Cerebellar nuclear complex (tissue), 1 donor: ENCODE data around the gene PSPH.
A peak's percentile ranks its signal among the peaks of the same experiment; 100 is the strongest.

Experiments
- DNase-seq, 2 experiments: peaks; one replicate each; lab custom pipeline; 2025; lab: John Stamatoyannopoulos, UW

Gene PSPH

GRCh38 chr7:55996856-55997500 is 54.3 kb downstream of the PSPH start:
- no peak for DNase-seq

DNA sequence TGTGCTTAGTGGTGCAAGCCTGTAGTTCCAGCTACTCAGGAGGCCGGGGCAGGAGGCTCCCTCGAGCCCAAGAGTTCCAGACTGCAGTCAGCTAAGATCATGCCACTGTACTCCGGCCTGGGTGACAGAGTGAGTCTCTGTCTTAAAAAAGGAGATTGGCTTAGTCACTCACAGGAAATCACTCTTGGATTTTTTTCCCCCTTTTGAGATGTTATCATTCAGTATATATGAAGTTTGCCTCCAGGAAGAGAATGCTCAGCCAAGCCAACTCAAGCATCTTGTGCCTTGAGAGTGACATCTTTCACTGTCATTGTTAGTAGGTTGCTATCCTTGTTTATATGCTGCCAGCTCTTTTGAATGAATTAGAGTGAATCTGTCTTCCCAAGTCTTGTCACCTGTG is 58.9 kb downstream of the PSPH start:
- no peak for DNase-seq

GRCh38 chr7:55983537-55983936 is 67.7 kb downstream of the PSPH start:
- no peak for DNase-seq

DNA sequence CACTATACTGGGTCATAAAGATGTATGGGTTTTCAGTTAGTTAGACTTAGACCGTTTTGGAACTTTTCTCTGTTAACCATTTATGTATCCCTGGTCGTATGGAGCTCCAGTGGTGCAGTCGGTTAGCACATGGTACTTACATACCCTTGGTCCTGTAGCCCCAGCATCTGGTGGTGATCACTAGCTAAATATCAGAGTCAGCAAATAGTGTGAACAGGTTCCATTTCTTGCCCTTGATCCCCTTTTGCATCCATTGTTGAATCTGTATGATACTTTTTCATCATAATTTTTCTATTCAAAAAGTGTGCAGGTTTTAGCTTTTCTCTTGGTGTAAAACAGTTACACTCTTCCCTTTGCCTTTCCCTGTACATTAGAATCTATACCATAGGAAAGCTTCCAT is 71.0 kb downstream of the PSPH start:
- DNase-seq, result no peak

DNA sequence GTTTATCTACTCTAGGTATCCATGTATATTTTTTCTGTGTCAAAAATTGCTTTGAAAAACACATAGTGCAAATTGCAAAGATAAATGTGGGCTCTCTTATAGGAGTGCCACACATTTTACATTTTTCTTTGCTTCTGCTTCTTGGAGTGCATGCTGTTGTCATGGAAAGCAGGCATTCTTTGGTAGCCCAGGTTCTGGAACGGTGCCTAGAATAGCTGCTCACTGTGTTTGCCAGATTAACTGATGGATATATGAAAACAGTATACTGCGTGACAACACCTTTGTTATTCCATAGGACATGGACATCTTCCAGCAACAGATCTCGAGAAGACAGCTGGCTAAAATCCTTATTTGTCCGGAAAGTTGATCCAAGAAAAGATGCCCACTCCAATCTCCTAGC is 73.4 kb downstream of the PSPH start:
- DNase-seq, result no peak

DNA sequence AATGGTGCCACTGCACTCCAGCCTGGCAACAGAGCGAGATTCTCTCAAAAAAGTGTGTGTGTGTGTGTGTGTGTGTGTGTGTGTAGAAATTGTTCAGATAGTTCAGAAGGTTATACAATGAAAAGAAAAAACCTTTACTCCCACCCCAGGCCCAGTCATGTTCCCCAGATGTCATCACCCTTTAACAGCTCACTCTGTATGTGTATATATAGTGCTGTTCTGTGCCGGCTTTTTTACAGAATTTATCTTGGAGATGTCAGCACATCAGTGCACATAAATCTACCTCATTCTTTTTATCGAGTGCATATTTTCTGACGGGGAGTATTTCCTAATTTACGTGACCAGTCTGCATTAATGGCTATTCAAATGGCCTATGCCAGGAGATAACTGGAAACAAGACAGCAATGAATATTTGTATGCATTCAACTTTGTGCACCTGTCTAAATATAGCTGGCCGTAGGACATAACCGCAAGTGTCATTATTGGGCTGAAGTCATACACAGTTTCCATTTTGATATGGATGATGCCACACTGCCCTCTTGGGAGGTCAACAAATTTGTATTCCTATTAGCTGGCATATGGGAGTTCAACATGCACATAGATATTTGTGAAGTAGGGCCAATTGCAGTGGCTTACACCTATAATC is 75.1 kb downstream of the PSPH start:
- DNase-seq, result no peak

- no peak for DNase-seq
These were observed 77.4 kb downstream of the PSPH start for GRCh38 chr7:55973747-55974250.

GRCh38 chr7:55970978-55971377 is 80.3 kb downstream of the PSPH start:
- DNase-seq, result no peak

- no peak for DNase-seq
These were observed 80.7 kb downstream of the PSPH start for GRCh38 chr7:55970561-55970960.

DNA sequence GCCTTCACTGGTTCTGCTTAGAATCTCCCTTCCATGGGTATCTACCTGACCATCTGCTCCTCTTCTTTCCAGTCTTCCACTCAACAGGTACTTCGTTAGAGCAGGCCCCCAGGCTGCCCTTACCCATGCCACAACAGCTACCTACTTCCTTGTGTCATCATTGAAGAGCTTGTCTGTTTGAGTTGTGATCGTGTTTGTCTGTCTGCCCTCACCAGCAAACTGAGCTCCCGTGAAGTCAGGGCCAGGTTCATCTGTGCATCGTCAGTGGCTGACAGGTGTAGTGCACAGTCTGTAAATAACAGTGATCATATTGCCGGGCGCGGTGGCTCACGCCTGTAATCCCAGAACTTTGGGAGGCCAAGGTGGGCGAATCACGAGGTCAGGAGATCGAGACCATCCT is 81.9 kb downstream of the PSPH start:
- no peak for DNase-seq

- no peak for DNase-seq
These were observed 84.4 kb downstream of the PSPH start for GRCh38 chr7:55966851-55967250.

- no peak for DNase-seq
These were observed 85.3 kb downstream of the PSPH start for GRCh38 chr7:55965805-55966421.

- DNase-seq, result no peak
These were observed 86.2 kb downstream of the PSPH start for GRCh38 chr7:55965100-55965470.

GRCh38 chr7:55964261-55965099 is 86.8 kb downstream of the PSPH start, which contains the start of gene NIPSNAP2:
Gene NIPSNAP2 (plus strand): TSS chr7:55964585. CDS start chr7:55964610, 25 bp downstream.
- DNase-seq, result peak in 1 of 2 experiments; percentile 9

GRCh38 chr7:55963584-55964168 is 87.6 kb downstream of the PSPH start:
- DNase-seq, result no peak

DNA sequence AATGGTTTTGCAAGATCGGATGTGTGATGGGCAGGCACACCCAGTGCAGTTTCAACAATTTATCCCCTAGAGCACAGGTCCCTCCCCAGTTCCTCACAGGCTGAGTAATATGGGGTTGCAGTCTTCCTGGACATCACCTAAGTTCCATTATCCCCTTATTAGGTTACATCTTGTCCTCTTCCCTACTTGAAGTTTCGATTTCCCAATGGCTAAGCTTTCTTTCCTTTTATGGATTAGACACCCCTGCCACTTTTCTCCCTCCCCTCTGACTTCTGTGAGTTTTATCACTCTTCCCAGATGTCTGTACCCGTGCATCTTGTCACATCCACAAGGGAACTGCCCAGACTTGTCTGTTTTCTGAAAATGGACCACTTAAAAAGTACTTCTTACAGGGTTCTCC is 89.2 kb downstream of the PSPH start:
- DNase-seq, result no peak
